Measurements from ENCODE around the gene DTNBP1. TPM values are rescaled to one million over a fixed set of nuclear protein-coding genes. Genes with fewer than 3 reads are reported as not detected.
A peak's percentile ranks its signal among the peaks of the same experiment; 100 is the strongest.

Gene DTNBP1
- total and polyA plus RNA-seq, 2 of the 8 experiments (the other 6 are each of a cell fraction or from before 2014, with no cell fraction given), result 13.5 to 22.1 TPM

- Histone ChIP-seq H2BK5ac (ENCODE audit: low read depth, low read length) (no peak overlapping the region), H2AFZ (ENCODE audit: low read length) (no peak overlapping the region), H2BK15ac (ENCODE audit: low read length) (no peak overlapping the region), H3K27me3 (replicated peaks in 1 of 4; ENCODE audit: control insufficient read depth in 3 of 4, extremely low read depth in 1 of 4, insufficient read depth in 3 of 4, low read length in 3 of 4) (no peaks in the 10 kb centered on the region), H4K5ac (ENCODE audit: insufficient read length, low read depth, low read length) (no peak overlapping the region), H3K23ac (ENCODE audit: insufficient read length) (no peak overlapping the region), H3K9ac (replicated peaks in 1 of 4; ENCODE audit: extremely low read depth in 1 of 4, low read depth in 3 of 4, low read length in 3 of 4) (no peak overlapping the region), H3K4me1 (replicated peaks in 1 of 4; ENCODE audit: control insufficient read depth in 3 of 4, insufficient read depth in 4 of 4, low read length in 3 of 4) (no peaks in the 10 kb centered on the region), H3K4me3 (ENCODE audit: extremely low read depth in 1 of 4, insufficient read depth in 2 of 4, low read depth in 3 of 4, low read length in 4 of 4) (no peak overlapping the region), H3K56ac (replicated peaks; ENCODE audit: insufficient read length, low read depth, low read length) (no peak overlapping the region), H3K79me1 (ENCODE audit: low read depth, low read length) (peaks cover 2% of the 10 kb centered on the region; the same call in 1 of the 2 replicates), H3K23me2 (ENCODE audit: low read depth, low read length) (no peaks in the 10 kb centered on the region), H3K9me3 (ENCODE audit: insufficient read depth in 2 of 2, low read depth in 1 of 2, low read length in 1 of 2) (no peaks in the 10 kb centered on the region), H3K4ac (replicated peaks; ENCODE audit: insufficient read length, low read depth, low read length) (no peak overlapping the region), H3K79me2 (ENCODE audit: control insufficient read depth in 1 of 2, insufficient read depth in 2 of 2, low read length in 2 of 2) (no peaks in the 10 kb centered on the region), H3K27ac (ENCODE audit: low read depth, low read length) (no peak overlapping the region), H3K4me2 (ENCODE audit: insufficient read depth in 1 of 2, low read depth in 2 of 2, low read length in 2 of 2) (no peak overlapping the region), H4K91ac (replicated peaks; ENCODE audit: insufficient read length, low read length) (no peak overlapping the region), H4K20me1 (replicated peaks in 1 of 2; ENCODE audit: control insufficient read depth in 1 of 2, insufficient read depth in 2 of 2, low read length in 2 of 2) (no peaks in the 10 kb centered on the region), H3K14ac (ENCODE audit: insufficient read length) (no peak overlapping the region), H3K36me3 (ENCODE audit: control insufficient read depth in 2 of 4, insufficient read depth in 4 of 4, low read length in 3 of 4) (no peaks in the 10 kb centered on the region; a peak in 1 of 8 replicates), H3K18ac (ENCODE audit: extremely low read depth, low read length) (no peak overlapping the region), H2BK20ac (ENCODE audit: low read length) (no peak overlapping the region), H2AK5ac (ENCODE audit: low read depth, low read length) (no peak overlapping the region), H4K8ac (ENCODE audit: extremely low read depth, insufficient read depth, low read length) (no peak overlapping the region), H2BK120ac (replicated peaks; ENCODE audit: low read depth, low read length) (no peak overlapping the region), H2BK12ac (ENCODE audit: low read depth, low read length) (no peak overlapping the region)
- DNase-seq (ENCODE audit: low read depth in 1 of 2, low spot score in 2 of 2), result peak in 1 of 2 experiments; percentile 2
- POLR2A ChIA-PET (ENCODE audit: partially characterized antibody), result interaction anchor here (0.6 to 1.7 kb wide), 3 partner anchors 9 to 138 kb away, joined by 3 read pairs; no protein-coding TSS in a partner anchor
- WGBS, 2 experiments (ENCODE audit: extremely low coverage in 1 of 2, insufficient coverage in 1 of 2, insufficient read length in 1 of 2, insufficient replicate concordance in 2 of 2, low coverage in 1 of 2, low lambda C conversion rate in 2 of 2, missing lambda C conversion rate in 1 of 2), result 92% methylated on average over 3 of the region's 3 CpGs; no CpG with 5 or more reads in 1 of the 2 experiments
- CTCF ChIA-PET (ENCODE audit: partially characterized antibody), result no interaction called here
- FAIRE-seq, result no peak
- TF ChIP-seq MAFK (IDR thresholded peaks at IDR 0.05; ENCODE audit: low read depth, low read length), result no peak
- no peak for TF ChIP-seq CEBPB (IDR thresholded peaks at IDR 0.05; ENCODE audit: low read depth, low read length)
- TF ChIP-seq TAF7 (optimal IDR thresholded peaks at IDR 0.05; ENCODE audit: borderline replicate concordance, low read depth, low read length), result no peak
- TF ChIP-seq SRF (IDR thresholded peaks at IDR 0.05; ENCODE audit: low read depth, low read length), result no peak
- TF ChIP-seq CHD2 (IDR thresholded peaks at IDR 0.05; ENCODE audit: low read length), result no peak
- TF ChIP-seq RNF2 (IDR thresholded peaks at IDR 0.05; ENCODE audit: borderline replicate concordance, low read depth, low read length, missing control alignments, poor library complexity, severe bottlenecking), result no peak
- TF ChIP-seq POLR2A (IDR thresholded peaks at IDR 0.05; ENCODE audit: control extremely low read depth in 1 of 2, low read depth in 2 of 2, low read length in 2 of 2), result no peak
- no peak for TF ChIP-seq BCL11A (IDR thresholded peaks at IDR 0.05; ENCODE audit: low read depth in 2 of 2, low read length in 2 of 2)
- no peak for TF ChIP-seq CTCF (IDR thresholded peaks at IDR 0.05; ENCODE audit: control extremely low read depth in 1 of 3, insufficient read depth in 1 of 3, low read depth in 1 of 3, low read length in 3 of 3)
- TF ChIP-seq ASH2L (IDR thresholded peaks at IDR 0.05; ENCODE audit: low read length), result no peak
- no peak for TF ChIP-seq FOSL1 (IDR thresholded peaks at IDR 0.05; ENCODE audit: insufficient read depth, low read depth, low read length)
These were observed 127.2 kb downstream of the DTNBP1 start for GRCh38 chr6:15535495-15536197.
